Cerebellar cortex (tissue), 1 donor: ENCODE measurements around the gene NGFR.
"Not testable (repeated sequence)": the region's sequence is repeated elsewhere in the genome, so short reads cannot be mapped to it uniquely, and the experiment has no call there.

Experiments used
- DNase-seq: peaks from one replicate; pipeline ENCODE4 v3.0.0-alpha.2; 2015; ENCODE audit warnings: low spot score

NGFR gene

DNA sequence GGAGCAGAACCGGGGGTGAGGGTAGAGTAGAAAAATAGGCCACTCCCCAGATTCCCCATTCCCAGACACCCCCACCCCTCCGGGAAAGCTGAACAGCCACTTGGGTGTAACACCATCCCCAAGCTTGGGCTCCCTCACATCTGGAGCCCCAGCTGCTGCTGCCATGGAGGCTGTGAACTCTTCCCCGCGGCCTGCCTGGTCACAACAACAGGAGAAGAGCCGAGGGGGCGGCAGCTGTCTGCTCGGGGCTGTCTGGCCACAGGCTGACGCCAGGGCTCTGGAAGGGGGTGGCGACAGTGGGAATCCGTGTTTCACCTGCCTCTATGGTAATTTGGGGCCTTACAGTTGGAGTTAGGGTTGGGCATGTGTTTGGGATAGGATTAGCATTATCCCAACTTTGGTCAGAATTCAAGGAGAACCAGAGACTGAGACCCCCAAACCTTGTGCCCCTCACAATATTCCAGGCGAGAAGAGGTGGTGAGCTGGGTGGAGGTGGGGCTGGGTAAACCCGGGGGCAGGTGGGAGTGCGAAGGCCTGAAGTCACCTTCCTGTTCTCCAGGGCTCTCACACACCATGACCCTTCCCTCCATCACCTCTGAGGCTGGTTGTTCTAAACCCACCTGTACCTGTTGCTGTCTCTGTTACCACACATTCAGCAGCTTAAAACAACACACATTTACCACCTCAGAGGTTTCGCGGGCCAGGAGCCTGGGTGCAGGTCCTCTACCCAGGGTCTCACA, 50.9 kb downstream of the NGFR start:
- no peak for DNase-seq

DNA sequence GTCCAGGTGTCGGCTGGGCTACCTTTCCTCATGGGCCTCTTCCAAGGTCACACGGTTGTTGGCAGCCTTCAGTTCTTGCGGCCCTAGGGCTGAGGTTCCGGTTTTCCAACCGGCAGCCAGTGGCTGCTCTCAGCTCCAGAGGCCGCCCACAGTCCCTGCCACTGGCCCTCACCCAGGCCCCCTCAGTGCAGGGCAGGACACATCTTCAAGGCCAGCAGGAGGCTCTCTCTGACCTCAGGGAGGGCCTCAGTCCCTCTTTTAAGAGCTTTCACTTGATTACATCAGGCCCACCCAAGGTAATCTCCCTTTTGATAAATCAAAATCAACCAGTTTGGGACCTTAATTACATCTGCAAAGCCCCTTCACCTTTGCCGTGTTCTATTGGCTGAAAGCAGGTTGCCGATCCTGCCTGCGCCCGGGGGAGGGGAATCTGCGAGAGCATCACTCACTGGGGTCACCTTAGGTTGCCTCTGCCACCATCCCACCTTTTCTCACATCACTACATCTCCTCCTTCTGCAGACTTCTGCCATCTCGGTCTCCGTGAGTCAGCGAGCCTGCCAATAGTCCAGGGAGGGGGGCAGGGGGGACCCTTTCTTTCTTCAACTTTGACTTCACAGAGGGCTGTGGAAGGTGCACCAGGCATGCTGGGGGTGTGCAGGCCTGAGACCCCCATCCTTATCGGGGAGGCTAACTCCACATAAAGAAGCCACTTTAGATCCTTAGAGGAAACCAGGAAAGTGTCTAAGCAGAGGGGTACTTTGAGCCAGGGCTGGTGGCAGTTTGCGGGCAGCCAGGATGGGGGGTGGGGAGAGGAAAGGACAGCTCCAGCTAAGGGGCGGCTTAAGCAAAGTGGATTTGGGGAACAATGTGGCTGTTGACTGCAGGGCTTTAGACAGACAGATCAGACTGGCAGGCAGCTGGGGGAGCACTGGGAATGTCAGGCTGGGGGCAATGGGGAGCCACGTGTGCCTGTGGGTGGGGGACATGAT, 51.7 kb downstream of the NGFR start:
- DNase-seq, result no peak

DNA sequence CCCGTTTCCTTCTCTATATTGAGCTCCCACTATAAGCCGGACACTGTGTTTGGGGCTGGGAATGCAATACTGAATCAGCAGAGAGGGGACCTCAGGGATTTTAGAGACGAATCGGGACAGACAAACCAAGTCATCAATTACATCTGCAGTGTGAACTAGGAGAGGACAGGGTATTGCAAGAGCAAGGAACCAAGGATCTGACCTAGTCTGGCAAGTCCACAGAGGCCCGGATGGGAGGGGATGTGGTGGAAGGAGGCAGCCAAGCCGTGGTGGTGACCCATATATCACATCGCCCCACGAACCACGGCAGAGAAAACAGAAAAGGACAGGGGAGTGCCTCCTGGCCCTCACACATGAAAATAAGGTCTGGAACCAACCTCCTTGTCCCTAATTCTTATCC, 52.5 kb downstream of the NGFR start:
- DNase-seq, result no peak

DNA sequence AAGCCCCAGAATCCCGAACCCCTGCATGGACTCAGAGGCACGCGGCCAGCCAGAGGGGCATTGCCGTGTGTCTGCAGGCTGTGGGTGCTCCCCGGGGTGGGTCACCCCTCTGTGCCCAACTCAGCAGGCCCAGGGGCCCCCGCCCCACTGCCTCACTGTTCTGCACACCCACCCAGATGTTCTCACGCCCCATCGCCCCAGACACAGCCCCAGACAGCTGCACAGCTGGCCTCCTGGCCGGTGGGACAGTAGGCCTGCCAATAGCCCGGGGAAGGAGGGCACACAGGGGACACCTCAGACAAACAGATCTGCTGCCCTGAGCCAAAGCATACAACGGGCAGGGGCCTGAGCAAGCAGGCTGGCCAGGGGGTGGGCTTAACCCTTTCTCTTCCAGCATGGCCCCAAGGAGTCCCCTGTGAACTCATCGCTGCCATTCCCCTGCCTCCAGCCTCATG, 53.0 kb downstream of the NGFR start:
- no peak for DNase-seq

DNA sequence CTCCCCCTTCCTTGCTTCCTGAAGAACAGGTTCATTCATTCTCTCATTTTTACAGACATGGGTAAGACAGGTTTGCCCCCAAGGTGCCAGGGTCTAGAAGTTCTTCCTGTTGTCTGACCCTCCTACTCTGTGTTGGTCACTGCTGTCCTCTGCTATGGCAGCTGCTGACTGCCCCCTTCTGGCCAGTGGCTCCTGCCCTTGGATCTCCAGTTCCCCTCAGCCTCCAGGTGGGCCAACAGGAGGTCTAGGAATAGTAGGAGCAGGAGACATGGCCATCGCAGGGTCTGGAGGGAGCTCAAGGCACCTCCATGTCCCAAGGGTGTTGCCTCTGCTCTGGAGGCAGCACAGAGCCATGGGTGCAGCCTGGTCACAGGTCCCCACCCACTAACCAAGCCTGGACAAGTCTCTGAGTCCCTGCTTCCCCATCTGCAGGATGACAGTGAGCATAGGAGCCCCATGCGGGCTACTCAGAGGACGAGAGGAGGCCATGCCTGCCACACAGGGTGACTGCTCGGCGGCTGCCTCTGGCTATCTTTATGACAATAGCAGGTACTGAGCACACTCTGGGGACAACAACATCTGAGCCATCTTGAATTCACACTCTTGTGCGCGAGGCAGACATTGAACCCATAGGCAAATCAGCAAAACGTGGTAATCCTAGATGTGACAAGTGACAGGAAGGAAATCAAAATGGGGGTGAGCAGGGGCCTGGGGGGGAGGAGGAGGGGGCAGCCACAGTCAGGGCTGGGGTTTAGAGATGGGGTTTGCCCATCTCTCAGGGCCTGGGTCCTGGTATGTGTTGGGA, 53.6 kb downstream of the NGFR start:
- peak; percentile 50 for DNase-seq

DNA sequence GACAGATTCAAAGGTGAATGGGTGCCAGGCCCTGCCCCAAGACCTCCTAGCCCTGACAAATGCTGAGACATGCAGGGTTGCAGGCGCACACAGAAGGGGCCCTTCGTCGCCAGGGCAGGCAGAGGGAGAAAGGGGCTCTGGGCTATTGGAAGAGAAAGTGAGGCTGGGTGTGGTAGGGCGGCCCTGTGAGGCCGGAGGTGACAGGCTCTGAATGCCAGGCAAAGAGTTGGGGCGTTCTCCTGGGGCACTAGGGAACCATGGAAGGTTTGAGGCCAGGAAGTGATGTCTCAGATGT, 54.2 kb downstream of the NGFR start:
- no peak for DNase-seq

DNA sequence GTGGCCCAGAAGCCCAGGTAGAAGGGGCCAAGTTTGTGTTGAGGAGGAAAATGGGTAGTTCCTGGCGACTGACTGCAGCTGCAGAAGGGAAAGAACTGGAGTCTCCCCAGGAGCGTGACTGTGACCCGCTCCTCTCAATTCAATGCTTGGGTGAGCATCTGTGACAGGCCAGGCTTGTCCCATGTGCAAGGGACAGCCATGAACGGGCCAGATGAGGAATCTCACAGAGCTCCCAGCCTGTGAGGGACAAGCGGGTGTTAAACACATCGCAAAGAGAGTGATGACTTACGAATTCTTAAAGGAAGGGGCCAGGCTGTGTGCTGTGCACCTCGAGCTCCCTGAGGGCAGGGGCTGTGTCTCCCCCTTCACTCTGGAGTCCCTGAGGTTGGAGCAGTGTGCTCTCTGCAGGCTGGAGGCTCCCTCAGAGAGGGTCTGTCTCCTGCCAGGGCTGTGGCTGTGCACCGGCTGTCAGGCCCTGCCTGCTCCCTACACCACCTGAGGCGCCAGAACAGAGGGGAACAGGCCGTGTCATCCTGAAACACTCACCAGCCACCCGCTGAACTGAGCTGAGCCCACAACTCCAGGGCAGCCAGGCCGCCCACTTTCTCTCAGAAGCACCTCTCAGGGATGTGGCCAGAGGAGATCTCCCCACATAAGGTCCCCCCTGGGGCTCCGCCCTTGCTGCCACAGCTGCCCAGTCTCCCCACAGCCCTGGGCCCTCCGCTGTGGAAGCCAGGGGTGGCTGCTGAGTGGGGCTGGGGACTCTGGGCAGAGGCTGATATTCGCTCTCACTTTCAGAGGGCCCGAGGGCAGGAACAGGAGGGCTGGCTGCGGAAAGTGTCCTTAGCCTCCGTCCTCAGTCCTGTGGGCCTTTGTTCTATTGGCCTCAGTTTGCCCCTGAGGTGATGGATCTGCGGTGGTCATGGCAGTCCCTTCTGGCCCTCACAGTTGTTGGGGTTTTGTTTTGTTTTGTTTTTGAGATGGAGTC, 54.9 kb downstream of the NGFR start:
- no peak for DNase-seq

DNA sequence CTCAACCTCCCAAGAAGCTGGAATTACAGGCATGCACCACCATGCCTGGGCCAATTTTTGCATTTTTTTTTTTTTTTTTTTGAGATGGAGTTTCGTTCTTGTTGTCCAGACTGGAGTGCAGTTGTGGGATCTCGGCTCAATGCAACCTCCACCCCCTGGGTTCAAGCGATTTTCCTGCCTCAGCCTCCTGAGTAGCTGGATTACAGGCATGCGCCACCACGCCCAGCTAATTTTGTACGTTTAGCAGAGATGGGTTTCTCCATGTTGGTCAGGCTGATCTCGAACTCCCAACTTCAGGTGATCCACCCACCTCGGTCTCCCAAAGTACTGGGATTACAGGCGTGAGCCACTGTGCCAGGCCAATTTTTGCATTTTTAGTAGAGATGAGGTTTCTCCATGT, 55.7 kb downstream of the NGFR start:
- DNase-seq, result not testable (repeated sequence)

DNA sequence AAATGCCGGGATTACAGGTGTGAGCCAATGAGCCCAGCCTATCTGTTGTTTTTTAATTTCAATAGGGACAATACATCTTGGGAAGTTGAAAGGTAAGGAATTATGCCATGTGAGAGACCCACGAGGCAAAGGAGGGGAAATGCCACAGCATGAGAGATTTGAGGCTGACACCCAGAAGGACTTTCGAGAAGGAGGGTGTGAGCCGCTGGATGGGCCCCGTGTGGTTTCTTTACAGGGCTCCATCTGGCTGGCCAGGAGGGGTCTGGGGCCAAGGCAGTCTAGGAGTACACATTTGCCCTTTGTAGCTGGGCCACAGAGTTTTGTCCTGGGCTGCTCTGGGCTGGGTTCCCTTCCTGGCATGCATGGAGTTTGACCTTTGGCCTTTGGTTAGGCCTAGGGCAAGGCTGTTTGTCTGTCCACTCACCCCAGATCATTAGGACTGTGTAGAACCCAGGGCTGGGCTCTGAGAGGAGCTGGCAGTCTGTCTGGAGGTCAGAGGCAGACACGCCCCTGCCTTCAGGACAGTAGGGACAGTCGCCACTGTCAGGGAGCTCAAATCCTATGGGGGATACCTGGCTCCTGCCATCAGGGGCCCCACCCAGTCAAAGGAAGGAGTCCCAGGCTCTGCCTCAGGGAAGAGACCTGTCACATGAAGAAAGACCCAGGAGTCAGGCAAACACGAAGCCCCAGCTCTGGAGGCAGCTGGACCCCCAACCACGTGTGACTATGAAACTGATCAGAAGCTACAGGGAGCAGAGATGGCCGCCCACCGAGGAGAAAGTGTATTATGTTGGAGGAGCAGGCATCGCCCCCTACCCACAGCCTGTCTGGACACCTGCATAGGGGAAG, 56.4 kb downstream of the NGFR start:
- no peak for DNase-seq

DNA sequence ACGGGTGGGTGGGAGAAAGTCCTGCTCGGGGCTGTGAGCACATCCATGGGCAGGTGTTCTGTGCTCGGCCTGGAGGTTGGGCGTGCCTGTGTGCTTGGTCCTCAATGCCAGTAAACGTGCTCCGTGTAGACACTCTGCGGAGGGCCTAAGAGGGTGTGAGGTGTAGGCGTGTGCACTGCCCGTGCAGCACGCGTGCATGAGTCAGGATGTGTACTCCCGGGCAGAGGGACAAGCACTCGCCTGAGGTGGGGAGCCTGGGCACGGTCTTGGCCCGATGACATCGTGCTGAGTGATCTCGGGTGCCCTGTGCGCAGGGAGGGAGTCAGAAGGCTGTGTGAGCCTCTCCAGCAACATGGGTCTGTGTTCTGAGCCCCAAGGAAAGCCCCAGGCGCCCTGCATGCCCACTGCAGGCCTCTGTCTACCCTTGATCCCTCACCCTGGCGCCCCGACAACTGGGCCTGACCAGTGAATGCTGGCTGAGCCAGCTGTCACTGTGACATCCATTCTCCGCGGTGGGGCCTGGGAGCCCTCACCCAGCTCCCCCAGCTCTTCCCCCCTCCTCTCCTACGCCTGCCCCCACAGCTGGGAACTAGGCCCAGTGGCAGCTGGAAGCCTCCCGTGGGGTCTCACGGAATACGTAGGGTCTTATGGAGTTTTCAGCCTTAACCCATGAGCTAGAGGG, 57.1 kb downstream of the NGFR start:
- no peak for DNase-seq

DNA sequence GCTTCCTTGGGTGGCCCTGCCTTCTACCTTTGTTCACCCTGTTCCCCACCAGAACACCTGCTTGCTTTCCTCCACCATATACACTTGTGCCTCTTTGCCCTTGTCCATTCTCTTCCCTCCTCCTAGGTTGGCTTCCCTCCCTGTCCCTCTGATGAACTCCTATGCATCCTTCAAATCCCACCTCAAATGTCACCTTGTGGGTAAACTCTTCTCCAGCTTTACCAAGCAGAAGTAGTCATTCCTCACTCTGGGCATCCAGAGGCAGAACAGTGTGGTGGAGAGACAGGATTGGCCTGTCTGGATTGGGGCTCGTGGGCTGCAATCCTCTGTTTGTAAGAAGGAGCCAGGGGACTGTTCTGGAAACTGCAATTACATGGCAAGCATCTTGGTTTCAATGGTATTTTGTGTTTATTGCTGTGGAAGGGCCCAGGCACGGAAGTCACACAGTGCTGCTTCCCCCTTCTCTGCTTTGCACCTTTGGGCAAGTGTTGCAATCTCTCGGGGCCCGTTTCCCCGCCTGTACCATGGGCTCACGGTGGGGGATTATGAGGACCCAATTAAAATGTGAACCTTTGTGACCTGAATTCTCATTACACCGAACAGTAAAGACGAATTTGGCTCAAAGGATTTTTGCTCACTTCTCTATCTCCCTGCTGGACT, 58.7 kb downstream of the NGFR start:
- no peak for DNase-seq

DNA sequence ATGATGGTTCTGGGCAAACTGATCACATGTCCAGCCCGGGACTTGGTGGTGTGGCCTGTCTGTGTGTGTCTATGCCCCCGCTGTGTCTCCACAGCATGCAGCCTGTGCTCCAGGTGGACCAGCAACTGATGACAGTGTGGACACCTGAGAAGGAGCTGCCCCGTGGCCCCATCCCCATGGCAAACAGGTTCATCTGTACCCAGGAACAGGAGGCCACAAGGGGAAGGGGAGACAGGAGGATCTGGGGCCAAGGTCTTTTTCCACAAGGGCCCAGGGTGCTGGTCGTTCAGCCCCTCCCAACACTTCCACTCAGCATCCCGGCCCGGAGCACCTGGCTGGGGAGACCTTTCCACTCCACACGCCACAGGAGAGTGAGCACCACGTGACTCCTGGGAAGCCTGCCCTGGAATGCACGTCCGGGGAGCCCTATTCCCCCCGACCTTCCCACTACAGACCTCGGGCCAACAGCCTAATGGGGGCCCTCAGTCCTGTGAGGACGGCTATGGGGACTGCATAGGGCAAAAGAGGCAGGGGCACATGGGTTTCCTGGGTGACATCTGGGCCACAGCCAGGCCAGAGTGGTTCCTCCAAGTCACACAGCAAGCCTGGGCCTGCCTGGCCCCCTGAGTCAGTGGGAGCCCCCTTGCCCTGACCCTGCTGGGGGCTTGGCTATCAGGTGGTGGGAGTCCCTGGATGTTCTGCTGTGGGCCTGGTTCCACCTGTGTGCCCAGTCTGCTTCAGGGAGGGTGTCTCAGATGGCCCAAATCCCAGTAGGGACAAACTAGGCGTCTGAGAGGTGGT, 59.8 kb downstream of the NGFR start:
- no peak for DNase-seq

DNA sequence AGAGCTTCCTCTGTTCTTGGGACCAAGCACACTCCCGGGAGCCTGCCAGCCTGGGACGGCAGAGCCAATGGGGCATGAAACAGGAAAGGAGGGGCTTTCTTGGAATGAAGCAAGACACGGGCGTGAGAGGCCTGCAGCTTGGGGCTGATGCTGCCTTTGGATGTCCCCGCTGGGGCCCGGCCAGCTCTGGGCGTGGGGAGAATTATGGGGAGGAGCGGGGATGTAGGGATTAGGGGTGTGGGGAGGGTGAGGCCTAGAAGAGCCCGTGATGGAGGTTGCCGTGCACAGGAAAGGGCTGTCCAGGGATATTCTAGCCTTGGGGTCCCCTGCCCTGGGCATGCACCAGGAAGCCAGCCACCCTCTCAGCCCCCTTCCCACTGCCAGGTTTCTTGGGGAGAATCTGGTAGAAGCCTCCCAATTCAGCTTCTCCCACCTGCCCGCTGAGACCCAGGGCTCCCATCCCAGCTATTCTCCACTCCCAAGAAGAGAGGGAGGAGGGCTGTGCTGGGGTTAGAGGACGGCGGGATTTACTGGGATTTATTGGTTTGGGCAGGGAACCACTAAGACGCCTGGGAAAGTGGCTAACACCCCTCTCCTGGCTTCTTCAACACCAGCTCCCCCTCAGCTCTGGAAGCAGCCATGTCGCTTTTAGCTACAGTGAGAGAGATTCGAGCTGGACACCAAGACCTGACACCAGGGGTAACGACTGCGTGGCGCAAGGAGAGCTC, 60.6 kb downstream of the NGFR start:
- no peak for DNase-seq

DNA sequence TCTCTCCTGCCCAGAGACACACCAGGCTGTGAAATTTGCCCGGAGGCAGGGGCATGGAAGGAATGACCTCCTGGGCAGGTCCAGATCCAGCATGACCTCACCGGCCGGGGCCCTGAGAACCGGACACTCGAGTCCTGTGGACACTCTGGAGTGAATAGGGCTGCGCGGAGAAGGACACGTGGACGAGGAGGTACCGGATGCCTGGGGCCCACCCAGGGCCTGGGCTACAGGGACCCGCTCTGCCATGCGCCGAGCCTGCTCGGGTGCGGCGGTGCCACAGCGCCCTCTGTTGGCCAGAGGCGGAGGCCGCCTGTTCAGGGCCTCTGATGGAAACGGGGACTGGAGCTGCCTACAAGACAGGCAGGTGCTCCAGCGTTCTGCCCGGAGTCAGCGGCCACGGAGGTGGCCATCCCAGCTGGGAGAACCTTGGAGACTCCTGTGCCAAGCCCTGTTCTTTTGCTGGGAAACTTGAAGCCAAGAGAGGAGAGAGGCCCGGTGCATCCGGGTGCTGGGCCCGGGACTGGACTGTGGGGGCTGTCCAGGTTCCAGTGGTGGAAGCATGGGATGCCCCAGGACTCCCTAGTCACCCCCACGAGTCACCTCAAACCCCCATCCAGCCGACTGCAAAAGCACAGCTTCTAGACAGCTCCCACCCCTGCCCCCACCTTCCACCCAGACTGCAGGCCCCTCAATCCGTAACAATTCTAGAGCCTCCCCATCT, 61.3 kb downstream of the NGFR start:
- peak; percentile 76 for DNase-seq

DNA sequence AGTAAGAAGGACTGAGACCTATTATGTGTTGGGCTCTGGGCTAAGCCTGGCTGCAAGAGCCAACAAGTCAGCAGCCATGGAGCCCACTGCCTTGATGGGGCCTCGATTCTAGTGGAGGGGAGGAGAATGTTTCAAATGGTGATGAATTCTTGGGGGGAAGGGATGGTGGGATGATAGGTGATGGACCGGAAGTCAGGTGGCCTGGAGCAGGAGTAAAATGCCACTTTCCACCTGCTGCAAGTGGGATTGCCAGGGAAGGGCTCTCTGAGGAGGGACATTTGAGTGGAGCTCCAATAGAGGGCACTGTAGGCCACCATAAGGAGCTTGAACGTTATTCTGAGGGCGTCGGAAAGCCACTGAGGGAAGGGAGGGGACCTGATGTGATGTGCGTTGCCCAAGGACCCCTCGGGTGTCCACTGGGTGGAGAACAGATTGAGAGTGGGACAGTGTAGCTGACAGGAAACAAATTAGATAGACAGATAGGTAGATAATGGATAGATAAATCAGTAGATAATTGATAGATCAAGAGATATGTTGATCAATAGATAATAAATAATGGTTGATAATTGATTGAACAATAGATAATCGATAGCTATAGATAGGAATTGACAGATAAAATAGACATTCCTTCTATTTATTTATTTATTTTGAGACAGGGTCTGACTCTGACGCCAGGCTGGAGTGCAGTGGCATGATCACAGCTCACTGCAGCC, 62.4 kb downstream of the NGFR start:
- DNase-seq, result peak; percentile 87
